K562 (cell line): ENCODE measurements around the gene ST6GALNAC6. TPM values are rescaled to one million over a fixed set of nuclear protein-coding genes. Genes with fewer than 3 reads are reported as not detected.

ENCODE experiments used
- AFF1 ChIP-seq, 2 experiments: fragments of 450-650 bp; IDR thresholded peaks; 2 replicates each; pipeline ENCODE4 v1.6.1; 2018; ENCODE audit warnings: mild to moderate bottlenecking in 2 of 2, low read depth in 1 of 2; ENCODE audit not compliant: partially characterized antibody in 2 of 2
- C11orf30 ChIP-seq: fragments of 450-650 bp; IDR thresholded peaks from 2 replicates; pipeline ENCODE4 v1.6.1; 2016; ENCODE audit warnings: low read depth, mild to moderate bottlenecking
- CAMTA2 ChIP-seq: fragments of 250-450 bp; sonication (Bioruptor Pico); conservative IDR thresholded peaks from 2 replicates; pipeline ENCODE4 v1.5.1; 2022
- CEBPB ChIP-seq: fragments of 450-650 bp; IDR thresholded peaks from 2 replicates; pipeline ENCODE4 v1.6.1; 2016; ENCODE audit warnings: missing genetic modification characterization, missing compliant biosample characterization
- CEBPG ChIP-seq, 3 experiments: fragments of 200-800 bp in 1 of 3; sonication (Bioruptor generic) in 1 of 3; sonication (generic) in 1 of 3; formaldehyde crosslinking in 1 of 3; IDR thresholded peaks in 2 of 3; conservative IDR thresholded peaks in 1 of 3; 2 replicates each; pipeline versions ENCODE4 v1.6.1 to v1.8.0; 2016 to 2022; ENCODE audit warnings: missing compliant biosample characterization in 2 of 3, missing genetic modification characterization in 2 of 3, mild to moderate bottlenecking in 1 of 3, missing genetic modification reagents in 1 of 3
- E4F1 ChIP-seq: fragments of 250-450 bp; sonication (Bioruptor Pico); IDR thresholded peaks from 2 replicates; pipeline ENCODE4 v1.5.0; 2021; ENCODE audit warnings: mild to moderate bottlenecking, borderline replicate concordance
- FOSL1 ChIP-seq: fragments of 200-800 bp; sonication (Bioruptor generic); conservative IDR thresholded peaks from 2 replicates; pipeline ENCODE4 v1.6.1; 2016; ENCODE audit warnings: missing genetic modification characterization, missing compliant biosample characterization
- GABPA ChIP-seq: fragments of 200-800 bp; sonication (Bioruptor generic); conservative IDR thresholded peaks from 2 replicates; pipeline ENCODE4 v1.6.1; 2016; ENCODE audit warnings: low read depth, missing genetic modification characterization, missing compliant biosample characterization
- HLTF ChIP-seq: fragments of 450-650 bp; IDR thresholded peaks from 2 replicates; pipeline ENCODE4 v1.6.1; 2016
- KDM1A ChIP-seq, 2 experiments: fragments of 450-650 bp; IDR thresholded peaks; 2 replicates each; pipeline ENCODE4 v1.6.1; 2016; ENCODE audit warnings: mild to moderate bottlenecking in 2 of 2
- MAFF ChIP-seq: IDR thresholded peaks from 2 replicates; pipeline ENCODE4 v1.6.1; 2012; ENCODE audit warnings: low read length, improper control_type of control experiment
- POLR2G ChIP-seq: fragments of 200-400 bp; formaldehyde crosslinking; IDR thresholded peaks from 2 replicates; pipeline ENCODE4 v1.6.1; 2017; ENCODE audit warnings: low read depth, mild to moderate bottlenecking, antibody characterized with exemption, low read length, moderate library complexity
- SP1 ChIP-seq: sonication (generic); formaldehyde crosslinking; IDR thresholded peaks from 2 replicates; pipeline ENCODE4 v1.8.1; 2022; ENCODE audit warnings: mild to moderate bottlenecking, missing genetic modification reagents
- SRSF9 ChIP-seq: fragments of 200-400 bp; formaldehyde crosslinking; IDR thresholded peaks from 2 replicates; pipeline ENCODE4 v1.6.1; 2017; ENCODE audit warnings: low read depth, low read length, borderline replicate concordance
- TAF1 ChIP-seq: IDR thresholded peaks from 2 replicates; pipeline ENCODE4 v1.6.1; 2011; ENCODE audit warnings: mild to moderate bottlenecking, low read length, moderate library complexity; ENCODE audit not compliant: insufficient read depth, control insufficient read depth, severe bottlenecking; ENCODE audit errors: extremely low read depth
- ZNF695 ChIP-seq: fragments of 450-650 bp; formaldehyde crosslinking; IDR thresholded peaks from 2 replicates; pipeline ENCODE4 v1.4.0; 2020; ENCODE audit warnings: mild to moderate bottlenecking, moderate library complexity
- polyA plus RNA-seq, 8 experiments: library from polyadenylated mRNA; depleted of rRNA in 4 of 8; stranded (reverse) in 5 of 8; unstranded in 3 of 8; fragments of >200 nt; fragmentation: Nextera tagmentation in 2 of 8; fragmentation: Illumina TruSeq in 1 of 8; extraction: Ambion mirVana in 2 of 8; extraction: Trizol in 1 of 8; gene quantifications; 2 replicates each; pipeline versions ENCODE4 v1.2.1 to v1.2.3, GENCODE V29; 2011 to 2014; ENCODE audit warnings: inconsistent platforms in 1 of 8, missing spikeins in 1 of 8
- total RNA-seq, 7 experiments: library from RNA; depleted of rRNA in 6 of 7; stranded (reverse); fragments of >200 nt in 6 of 7; fragmentation: Illumina TruSeq in 2 of 7; extraction: Trizol in 2 of 7; gene quantifications; 2 replicates each; pipeline versions ENCODE4 v1.2.1 to v1.2.3, GENCODE V29; 2011 to 2021; ENCODE audit warnings: low replicate concordance in 1 of 7
- TF ChIP-seq, protein P1 (sequence below), 2 experiments: IDR thresholded peaks; 2 replicates each; pipeline ENCODE4 v1.6.1; 2012; ENCODE audit warnings: improper control_type of control experiment in 2 of 2, low read depth in 2 of 2, low read length in 2 of 2, borderline replicate concordance in 1 of 2

Gene ST6GALNAC6
- total and polyA plus RNA-seq, 9 of the 15 experiments (the other 6 are each of a cell fraction or from before 2014, with no cell fraction given) = 0.13 to 23.0 (median 14.5) TPM

GRCh38 chr9:127919253-127919815 is 19.9 kb upstream of the ST6GALNAC6 start (continued):
- TF ChIP-seq CEBPG (CRISPR knock-in tag; IDR thresholded peaks at IDR 0.05) (peak; percentile 57), CEBPG (tag; conservative IDR thresholded peaks at IDR 0.05 in 1 of 2, IDR thresholded peaks at IDR 0.05 in 1 of 2) (peak; percentile 66 to 82), HLTF (no peak), FOSL1 (tag) (peak; percentile 99), KDM1A (IDR thresholded peaks at IDR 0.05) (peak; percentile 65 to 68), E4F1 (CRISPR knock-in tag) (no peak), GABPA (tag) (peak; percentile 36; the same call in 1 of the 2 replicates), ZNF695 (no peak), C11orf30 (peak; percentile 95), CAMTA2 (CRISPR knock-in tag) (no peak), SRSF9 (no peak), CEBPB (tag) (peak; percentile 67), TAF1 (no peak), AFF1 (IDR thresholded peaks at IDR 0.05; ENCODE audit: low read depth in 1 of 2, partially characterized antibody in 2 of 2) (peak in 1 of 2 experiments; percentile 65), SP1 (CRISPR knock-in tag) (peak; percentile 60), POLR2G (no peak), MAFF (peak; percentile 75)
- TF ChIP-seq, protein P1, sequence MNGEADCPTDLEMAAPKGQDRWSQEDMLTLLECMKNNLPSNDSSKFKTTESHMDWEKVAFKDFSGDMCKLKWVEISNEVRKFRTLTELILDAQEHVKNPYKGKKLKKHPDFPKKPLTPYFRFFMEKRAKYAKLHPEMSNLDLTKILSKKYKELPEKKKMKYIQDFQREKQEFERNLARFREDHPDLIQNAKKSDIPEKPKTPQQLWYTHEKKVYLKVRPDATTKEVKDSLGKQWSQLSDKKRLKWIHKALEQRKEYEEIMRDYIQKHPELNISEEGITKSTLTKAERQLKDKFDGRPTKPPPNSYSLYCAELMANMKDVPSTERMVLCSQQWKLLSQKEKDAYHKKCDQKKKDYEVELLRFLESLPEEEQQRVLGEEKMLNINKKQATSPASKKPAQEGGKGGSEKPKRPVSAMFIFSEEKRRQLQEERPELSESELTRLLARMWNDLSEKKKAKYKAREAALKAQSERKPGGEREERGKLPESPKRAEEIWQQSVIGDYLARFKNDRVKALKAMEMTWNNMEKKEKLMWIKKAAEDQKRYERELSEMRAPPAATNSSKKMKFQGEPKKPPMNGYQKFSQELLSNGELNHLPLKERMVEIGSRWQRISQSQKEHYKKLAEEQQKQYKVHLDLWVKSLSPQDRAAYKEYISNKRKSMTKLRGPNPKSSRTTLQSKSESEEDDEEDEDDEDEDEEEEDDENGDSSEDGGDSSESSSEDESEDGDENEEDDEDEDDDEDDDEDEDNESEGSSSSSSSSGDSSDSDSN (IDR thresholded peaks at IDR 0.05; ENCODE audit: borderline replicate concordance in 1 of 2, low read depth in 2 of 2, low read length in 2 of 2) = 0 out of 4 replicates have a peak, but pooled peaks of 1 of the 2 experiments have one; percentile 17
